Myocyte (in vitro differentiated cells): ENCODE results near the gene RAET1G. TPM values are rescaled to one million over a fixed set of nuclear protein-coding genes. Genes with fewer than 3 reads are reported as not detected.
"Not testable (repeated sequence)": the region's sequence is repeated elsewhere in the genome, so short reads cannot be mapped to it uniquely, and the experiment has no call there.

Experiments used
- DNase-seq: peaks from one replicate; pipeline ENCODE4 v3.0.0-alpha.2; 2012; ENCODE audit warnings: low read depth
- total RNA-seq: library from RNA; depleted of rRNA; stranded (reverse); fragments of >200 nt; gene quantifications from 2 replicates; pipeline ENCODE4 v1.2.3, GENCODE V29; 2014

The RAET1G gene
- total RNA-seq, 1 donor from 2014 or later: not detected

DNA sequence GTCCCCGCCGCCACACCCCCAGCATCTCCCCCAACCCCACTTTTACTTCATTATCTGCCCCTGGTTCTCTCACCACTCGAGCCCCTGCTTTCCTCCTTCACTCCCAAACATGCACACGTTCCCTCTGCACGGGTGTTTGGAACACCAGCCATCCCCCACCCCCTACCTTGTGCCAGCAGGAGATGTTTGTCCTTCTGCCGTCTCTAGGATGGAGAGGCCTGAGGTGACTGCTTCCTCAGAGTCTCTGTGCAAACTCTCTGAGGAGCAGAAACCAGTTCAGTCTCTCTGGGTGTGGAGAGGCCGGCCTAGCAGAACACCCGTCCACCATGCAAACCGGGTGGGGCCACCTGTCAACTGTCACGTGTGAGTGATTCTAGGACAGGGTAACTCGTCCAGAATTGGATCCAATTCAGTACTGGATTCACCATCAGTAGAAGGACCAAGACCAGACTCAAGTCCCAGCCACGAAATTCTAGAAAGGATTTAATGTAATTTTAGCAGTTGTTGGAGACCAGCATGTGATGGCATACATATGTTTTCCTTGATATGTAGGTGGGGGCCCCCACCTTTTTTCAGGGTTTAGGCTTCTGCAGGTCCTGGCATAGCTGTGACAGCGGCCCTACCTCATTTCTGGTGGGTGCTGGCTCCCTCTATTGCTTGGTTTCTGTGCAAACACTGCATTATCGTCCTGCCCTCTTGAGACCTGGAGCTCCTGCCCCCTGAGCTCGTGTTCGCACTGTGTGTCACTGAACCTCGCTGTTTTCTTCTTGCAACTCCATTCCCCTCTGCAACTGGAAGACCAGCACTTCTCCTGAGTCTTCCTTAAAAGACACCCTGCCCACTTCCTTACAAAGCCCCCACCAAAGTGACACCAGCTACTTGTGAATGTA is 24.8 kb downstream of the RAET1G start, which contains the start of gene RAET1E:
Gene RAET1E (minus strand): TSS at position 259 of the 890 bp plus-strand sequence. CDS start 7,212 bp downstream, outside the sequence.
- DNase-seq: no peak

- peak; percentile 97 for DNase-seq
Observed at GRCh38 chr6:149897015-149897697, 25.8 kb downstream of the RAET1G start.

DNA sequence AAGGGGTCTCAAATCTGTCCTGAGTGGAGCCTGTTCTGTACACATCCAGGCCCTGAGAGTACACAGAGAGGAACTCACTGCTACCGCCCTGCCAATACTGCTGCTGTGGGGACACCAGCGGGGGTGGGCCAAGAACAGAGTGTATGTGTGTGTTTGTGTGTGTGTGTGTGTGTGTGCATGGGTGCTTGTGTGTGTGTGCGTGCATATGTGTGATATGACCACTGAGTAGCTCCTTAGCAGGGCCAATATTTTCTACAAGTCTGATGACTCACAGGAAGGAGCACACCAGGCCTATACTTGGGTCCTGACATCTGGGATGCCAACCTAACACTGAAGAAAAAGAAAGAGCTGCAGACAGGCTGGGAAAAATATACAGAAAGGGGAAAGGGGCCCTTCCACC is 26.4 kb downstream of the RAET1G start:
- DNase-seq: peak; percentile 45

GRCh38 chr6:149895833-149896271 is 27.1 kb downstream of the RAET1G start:
- DNase-seq: peak; percentile 62

GRCh38 chr6:149895048-149895590 is 27.8 kb downstream of the RAET1G start:
- peak; percentile 62 for DNase-seq

- DNase-seq: not testable (repeated sequence)
Observed at GRCh38 chr6:149891864-149892263, 31.1 kb downstream of the RAET1G start.

DNA sequence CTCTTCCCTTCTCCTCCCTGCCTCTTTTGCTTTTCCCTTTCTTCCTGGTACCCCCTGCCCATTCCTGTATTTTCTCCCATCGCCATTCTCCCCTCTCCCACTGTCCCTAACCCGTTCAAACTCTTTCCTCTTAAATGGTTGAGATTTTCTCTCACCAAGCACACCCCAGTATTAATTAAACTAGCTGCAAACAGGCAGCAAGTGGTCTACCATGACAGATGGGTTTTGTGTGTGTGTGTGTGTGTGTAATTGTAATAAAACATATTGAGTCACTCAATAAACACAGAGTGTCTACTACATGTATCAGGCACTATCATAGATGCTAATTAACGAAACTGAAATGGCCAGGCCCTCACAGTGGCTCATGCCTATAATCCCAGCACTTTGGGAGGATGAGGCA is 31.7 kb downstream of the RAET1G start:
- no peak for DNase-seq

DNA sequence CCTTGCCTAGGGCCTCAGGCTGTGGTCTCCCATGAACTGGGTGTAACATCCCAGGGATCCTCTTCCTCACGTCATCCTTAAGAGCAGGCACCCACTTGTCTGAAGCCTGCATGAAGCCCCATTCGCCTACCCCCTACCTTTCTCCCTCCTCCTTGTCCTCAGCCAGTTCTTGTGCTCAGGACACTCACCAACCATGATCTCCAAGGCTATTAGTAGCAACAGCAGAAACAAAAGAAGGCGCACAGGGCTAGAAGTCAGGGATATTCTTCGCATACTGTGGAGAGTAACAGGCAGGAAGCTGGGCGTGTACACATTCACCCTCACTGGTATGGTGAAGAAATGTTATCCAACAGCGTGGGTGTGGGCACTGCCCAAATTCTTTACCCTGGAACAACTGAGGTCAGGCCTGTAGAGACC is 32.3 kb downstream of the RAET1G start:
- DNase-seq: peak; percentile 77

GRCh38 chr6:149889326-149889725 is 33.6 kb downstream of the RAET1G start:
- no peak for DNase-seq

DNA sequence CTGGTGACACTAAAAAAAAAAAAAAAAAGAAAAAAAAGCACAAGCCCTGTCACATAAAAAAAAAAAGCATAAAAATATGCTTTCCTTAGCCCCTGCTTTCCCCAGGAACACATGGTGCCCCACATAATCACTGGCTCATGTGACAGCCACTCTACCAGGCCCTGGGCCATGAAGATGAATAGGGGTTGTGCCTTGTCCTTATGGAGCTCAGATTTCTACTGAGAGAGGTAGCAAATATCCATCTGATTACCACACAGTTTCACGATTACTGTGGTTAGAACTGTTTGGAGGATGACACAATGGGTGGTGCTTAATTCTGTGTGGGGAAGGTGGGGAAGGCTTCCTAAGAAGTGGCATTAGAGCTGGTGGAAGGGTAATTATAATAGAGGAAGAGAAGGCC is 34.3 kb downstream of the RAET1G start:
- peak; percentile 82 for DNase-seq

DNA sequence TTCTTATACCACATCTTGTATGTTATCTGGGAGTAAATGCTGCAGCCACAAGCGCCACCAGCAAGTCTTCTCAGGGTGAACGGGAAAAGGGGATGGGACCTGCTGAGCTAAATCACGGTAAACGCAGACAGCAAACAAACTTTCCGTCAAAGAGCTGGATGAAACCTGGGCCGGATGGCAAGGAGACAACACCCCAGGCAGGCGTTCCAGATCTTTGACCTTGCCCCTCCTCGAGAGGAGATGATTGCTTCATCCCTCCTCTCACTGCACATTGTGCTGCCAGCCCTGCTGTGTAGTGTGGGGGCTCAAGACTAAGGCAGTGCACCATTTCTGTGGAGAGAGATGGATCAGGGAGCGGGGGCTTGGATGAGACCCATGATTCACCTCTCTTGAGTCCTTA is 34.8 kb downstream of the RAET1G start:
- no peak for DNase-seq

- no peak for DNase-seq
Observed at GRCh38 chr6:149887343-149887742, 35.6 kb downstream of the RAET1G start.

DNA sequence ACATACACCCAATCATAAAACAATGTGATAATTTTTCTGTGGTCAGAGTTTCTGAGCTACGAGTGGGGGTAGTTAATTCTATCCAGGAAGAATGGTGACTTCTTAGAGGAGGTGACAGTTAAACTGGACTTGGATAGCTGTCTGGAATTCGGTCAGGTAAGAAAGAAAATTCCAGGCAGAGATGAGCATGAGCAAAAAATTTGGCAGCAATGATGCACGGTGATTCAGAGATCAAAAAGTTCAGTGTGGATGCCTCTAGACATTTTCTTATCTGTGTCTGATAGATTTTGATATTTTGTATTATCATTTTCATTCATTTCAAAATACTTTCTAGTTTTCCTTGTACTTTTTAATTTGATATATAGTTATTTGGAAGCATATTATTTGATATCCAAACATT is 37.0 kb downstream of the RAET1G start:
- DNase-seq: no peak

- DNase-seq: no peak
Observed at GRCh38 chr6:149884617-149885016, 38.3 kb downstream of the RAET1G start.

DNA sequence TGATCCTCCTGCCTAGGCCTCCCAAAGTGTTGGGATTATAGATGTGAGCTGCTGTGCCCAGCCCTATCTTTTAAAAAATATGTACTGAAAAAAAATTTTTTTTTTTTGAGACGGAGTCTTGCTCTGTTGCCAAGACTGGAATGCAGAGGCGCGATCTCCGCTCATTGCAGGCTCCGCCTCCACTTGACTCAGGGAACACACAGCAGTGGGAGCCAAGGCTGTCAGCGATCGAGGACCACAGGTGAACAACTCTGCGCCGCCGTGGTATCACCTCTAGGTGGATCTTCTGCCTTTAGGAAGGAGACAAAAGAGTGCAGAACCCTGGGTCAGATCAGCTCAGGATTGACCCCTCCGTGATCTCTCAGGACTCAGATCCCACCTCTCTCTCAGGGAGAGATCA is 38.7 kb downstream of the RAET1G start:
- DNase-seq: no peak

DNA sequence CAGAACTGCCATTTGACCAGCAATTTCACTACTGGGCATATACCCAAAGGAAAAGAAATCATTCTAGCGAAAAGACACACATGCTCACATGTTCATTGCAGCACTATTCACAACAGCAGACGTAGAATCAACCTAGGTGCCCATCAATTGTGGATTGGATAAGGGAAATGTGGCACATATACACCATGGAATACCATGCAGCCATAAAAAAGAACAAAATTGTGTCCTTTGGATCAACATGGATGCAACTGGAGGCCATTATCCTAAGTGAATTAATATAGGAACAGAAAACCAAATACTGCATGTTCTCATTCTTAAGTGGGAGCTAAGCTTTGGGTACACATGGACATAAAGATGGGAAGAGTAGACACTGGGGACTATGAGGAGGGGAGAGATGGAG is 41.1 kb downstream of the RAET1G start:
- no peak for DNase-seq

DNA sequence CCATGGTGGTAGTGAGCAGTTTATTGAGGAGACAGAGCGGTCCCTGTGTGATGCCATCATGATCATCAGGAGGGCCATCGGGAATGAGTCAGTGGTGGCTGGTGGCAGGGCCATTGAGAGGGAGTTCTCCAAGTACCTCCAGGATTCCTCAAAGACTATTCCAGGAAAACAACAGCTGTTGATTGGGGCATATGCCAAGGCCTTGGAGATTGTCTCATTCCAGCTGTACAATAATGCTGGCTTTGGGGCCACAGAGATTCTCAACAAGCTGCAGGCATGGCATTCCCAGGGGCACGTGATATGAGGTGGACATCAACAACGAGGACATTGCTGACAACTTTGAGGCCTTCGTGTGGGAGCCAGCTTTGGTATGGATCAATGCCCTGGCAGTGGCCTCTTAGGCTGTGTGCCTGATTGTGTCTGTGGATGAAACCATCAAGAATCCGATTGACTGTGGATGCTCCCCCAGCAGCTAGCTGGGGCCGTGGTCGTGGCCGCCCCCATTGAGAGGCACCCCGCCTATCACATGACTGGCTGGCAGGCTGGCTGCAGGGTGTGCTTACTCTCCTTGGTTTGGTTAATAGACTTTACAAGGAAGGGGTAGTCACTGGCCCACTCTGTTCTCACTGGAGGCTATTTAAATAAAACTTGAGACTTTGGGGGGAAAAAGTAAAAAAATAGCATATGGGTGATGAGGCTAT is 41.7 kb downstream of the RAET1G start:
- DNase-seq: peak; percentile 82

GRCh38 chr6:149877659-149878058 is 45.3 kb downstream of the RAET1G start:
- DNase-seq: no peak

DNA sequence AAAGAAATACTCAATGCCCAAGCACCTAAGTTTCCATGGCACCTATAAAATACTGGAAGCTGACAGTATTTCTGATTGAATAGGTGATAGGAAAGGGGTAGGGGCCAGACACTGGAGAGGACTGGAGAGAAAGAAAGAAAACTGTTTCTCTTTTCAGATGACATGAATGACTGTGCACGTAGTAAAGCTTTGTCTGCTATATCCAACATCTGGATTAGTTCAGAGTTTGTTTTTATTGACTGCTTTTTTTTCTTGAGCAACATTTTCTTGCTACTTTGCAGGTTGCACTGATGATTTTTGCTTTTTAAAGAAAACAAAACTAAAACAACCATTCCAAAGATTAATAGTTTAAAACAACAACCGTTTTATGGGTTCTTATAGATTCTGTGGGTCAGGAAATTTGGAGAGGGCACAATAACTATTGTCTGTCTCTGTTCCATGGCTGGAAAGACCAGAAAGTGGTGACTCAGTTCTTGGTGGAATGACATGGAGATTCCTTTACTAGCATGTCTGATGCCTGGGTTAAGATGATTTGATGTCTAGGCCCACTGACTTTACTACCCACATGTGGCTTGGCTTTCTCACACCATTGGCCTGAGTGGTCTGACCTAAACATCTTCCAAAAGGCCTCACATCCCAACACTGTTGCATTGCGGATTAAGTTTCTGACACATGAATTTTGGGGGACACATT is 46.5 kb downstream of the RAET1G start:
- no peak for DNase-seq

DNA sequence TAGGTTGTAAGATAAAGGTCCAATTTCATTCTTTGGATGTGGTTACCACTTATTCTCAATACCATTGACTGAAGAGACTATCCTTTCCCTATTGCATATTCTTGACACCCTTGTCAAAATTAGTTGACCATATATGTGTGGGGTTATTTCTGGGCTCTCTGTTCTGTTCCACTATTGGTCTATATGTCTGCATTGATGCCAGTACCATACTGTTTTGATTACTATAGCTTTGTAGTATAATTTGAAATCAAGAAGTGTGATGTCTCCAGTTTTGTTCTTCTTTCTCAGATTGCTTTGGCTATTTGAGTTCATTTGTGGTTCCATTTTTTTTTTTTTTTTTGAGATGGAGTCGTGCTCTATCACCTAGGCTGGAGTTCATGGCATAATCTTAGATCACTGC is 50.7 kb downstream of the RAET1G start:
- no peak for DNase-seq

DNA sequence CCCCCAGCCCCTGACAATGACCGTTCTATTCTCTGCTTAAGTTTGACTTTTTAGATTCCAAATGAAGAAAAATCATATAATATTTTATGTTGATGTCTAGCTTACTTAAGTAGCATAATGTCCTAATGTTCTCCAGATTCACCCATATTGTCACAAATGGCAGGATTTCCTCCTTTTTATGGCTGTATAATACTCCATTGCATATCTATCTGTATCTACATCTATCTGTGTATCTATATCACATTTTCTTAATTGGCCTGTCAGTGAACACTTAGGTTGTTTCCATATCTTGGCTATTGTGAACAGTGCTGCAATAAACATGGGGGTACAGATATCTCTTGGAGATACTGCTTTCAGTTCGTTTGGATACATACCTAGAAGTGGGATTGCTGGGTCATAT is 51.7 kb downstream of the RAET1G start:
- DNase-seq: no peak
